Natural killer cell (primary cell): ENCODE measurements around the gene PRDM16. TPM values are rescaled to one million over a fixed set of nuclear protein-coding genes. Genes with fewer than 3 reads are reported as not detected.

Experiments used
- ATAC-seq, 3 donors: fragments of 150-1000 bp in 2 of 3; fragments of 200-7000 bp in 1 of 3; cut with Tn5 transposase; 1 replicate in 1 of 3; 2 replicates in 2 of 3; pipeline ENCODE4 v1.10.0; 2021; ENCODE audit warnings: mild to moderate bottlenecking in 2 of 3, moderate library complexity in 2 of 3
- DNase-seq, 2 donors: peaks; one replicate each; pipeline versions ENCODE4 v3.0.0 to v3.0.0-alpha.2; 2013 to 2021; ENCODE audit warnings: mixed read lengths in 1 of 2
- H3K27ac ChIP-seq: one replicate; pipeline ENCODE4 v1.5.1; 2013; ENCODE audit warnings: mild to moderate bottlenecking, low read length
- H3K27me3 ChIP-seq: one replicate; pipeline ENCODE4 v1.6.1; 2013; ENCODE audit warnings: low read length; ENCODE audit not compliant: control insufficient read depth, insufficient read depth
- H3K36me3 ChIP-seq: one replicate; pipeline ENCODE4 v1.6.1; 2013; ENCODE audit warnings: low read length; ENCODE audit not compliant: control insufficient read depth, insufficient read depth
- H3K4me1 ChIP-seq: one replicate; pipeline ENCODE4 v1.6.1; 2013; ENCODE audit warnings: low read length; ENCODE audit not compliant: control insufficient read depth, insufficient read depth
- H3K4me3 ChIP-seq: one replicate; pipeline ENCODE4 v1.5.1; 2013; ENCODE audit warnings: low read length
- H3K9me3 ChIP-seq: one replicate; pipeline ENCODE4 v1.6.1; 2013; ENCODE audit warnings: low read length; ENCODE audit not compliant: control insufficient read depth, insufficient read depth
- H3K27ac Mint-ChIP-seq, 2 donors: one replicate each; pipeline ENCODE4 v1.8.0; 2022; ENCODE audit warnings: mild to moderate bottlenecking in 2 of 2, mixed read lengths in 2 of 2, moderate library complexity in 1 of 2
- H3K27me3 Mint-ChIP-seq, 2 donors: one replicate each; pipeline ENCODE4 v1.8.0; 2022; ENCODE audit warnings: low read depth in 2 of 2, mixed read lengths in 2 of 2
- H3K36me3 Mint-ChIP-seq: one replicate; pipeline ENCODE4 v1.8.0; 2022; ENCODE audit warnings: mixed read lengths
- H3K4me1 Mint-ChIP-seq, 2 donors: one replicate each; pipeline ENCODE4 v1.8.0; 2022; ENCODE audit warnings: mixed read lengths in 2 of 2
- H3K4me3 Mint-ChIP-seq: one replicate; pipeline ENCODE4 v1.8.0; 2022; ENCODE audit warnings: mild to moderate bottlenecking, moderate library complexity, mixed read lengths
- H3K9me3 Mint-ChIP-seq, 2 donors: one replicate each; pipeline ENCODE4 v1.8.0; 2022; ENCODE audit warnings: mixed read lengths in 2 of 2
- WGBS: methylation state at CpG from one replicate; pipeline ENCODE4 v1.1.7; 2013; ENCODE audit warnings: missing lambda C conversion rate; ENCODE audit not compliant: insufficient coverage; 5-methylcytosine and 5-hydroxymethylcytosine counted together
- intact Hi-C: fragments of 100-400 bp; cut with micrococcal nuclease; formaldehyde crosslinking; loops from one replicate; pipeline ENCODE4 v1.14.2; 2022
- total RNA-seq, 4 donors: library from RNA; stranded (reverse); fragments of 120-200 nt in 1 of 4; gene quantifications; one replicate each; pipeline versions ENCODE4 v1.2.3 to v1.2.4, GENCODE V29; 2013 to 2022
- TF ChIP-seq, protein P1 (sequence below): fragments of 200-600 bp; IDR thresholded peaks from one replicate; pipeline ENCODE4 v1.8.0; 2022; ENCODE audit warnings: antibody characterized with exemption

Gene PRDM16
- total RNA-seq, 3 donors from 2014 or later (not counting 1 experiment from before 2014, with no cell fraction given): 0.25 to 0.64 TPM; not detected in 1

DNA sequence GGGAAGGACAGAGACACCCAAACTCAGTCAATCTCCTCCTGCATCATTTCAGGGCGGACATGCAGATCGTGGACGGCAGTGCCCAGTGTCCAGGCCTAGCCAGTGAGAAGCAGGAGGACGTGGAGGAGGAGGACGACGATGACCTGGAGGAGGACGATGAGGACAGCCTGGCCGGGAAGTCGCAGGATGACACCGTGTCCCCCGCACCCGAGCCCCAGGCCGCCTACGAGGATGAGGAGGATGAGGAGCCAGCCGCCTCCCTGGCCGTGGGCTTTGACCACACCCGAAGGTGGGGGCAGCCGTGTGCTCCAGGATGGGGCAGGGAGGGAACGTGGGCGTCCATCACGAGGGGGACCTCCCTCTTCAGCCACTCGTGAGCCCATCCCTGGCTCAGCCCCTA is 361.8 kb downstream of the PRDM16 start:
- TF ChIP-seq, protein P1, sequence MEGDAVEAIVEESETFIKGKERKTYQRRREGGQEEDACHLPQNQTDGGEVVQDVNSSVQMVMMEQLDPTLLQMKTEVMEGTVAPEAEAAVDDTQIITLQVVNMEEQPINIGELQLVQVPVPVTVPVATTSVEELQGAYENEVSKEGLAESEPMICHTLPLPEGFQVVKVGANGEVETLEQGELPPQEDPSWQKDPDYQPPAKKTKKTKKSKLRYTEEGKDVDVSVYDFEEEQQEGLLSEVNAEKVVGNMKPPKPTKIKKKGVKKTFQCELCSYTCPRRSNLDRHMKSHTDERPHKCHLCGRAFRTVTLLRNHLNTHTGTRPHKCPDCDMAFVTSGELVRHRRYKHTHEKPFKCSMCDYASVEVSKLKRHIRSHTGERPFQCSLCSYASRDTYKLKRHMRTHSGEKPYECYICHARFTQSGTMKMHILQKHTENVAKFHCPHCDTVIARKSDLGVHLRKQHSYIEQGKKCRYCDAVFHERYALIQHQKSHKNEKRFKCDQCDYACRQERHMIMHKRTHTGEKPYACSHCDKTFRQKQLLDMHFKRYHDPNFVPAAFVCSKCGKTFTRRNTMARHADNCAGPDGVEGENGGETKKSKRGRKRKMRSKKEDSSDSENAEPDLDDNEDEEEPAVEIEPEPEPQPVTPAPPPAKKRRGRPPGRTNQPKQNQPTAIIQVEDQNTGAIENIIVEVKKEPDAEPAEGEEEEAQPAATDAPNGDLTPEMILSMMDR: no peak
- H3K27ac ChIP-seq: no peak overlapping the region
- no peaks in the 10 kb centered on the region for H3K9me3 ChIP-seq
- whole genome bisulfite sequencing: 93% methylated on average over 22 of the region's 22 CpGs
- Mint-ChIP-seq H3K9me3 (no peaks in the 10 kb centered on the region), H3K27ac (no peak overlapping the region), H3K4me3 (no peak overlapping the region), H3K36me3 (no peaks in the 10 kb centered on the region), H3K27me3 (no peaks in the 10 kb centered on the region), H3K4me1 (no peaks in the 10 kb centered on the region)
- H3K4me3 ChIP-seq: no peak overlapping the region
- H3K27me3 ChIP-seq: no peaks in the 10 kb centered on the region
- no peak for ATAC-seq
- intact Hi-C loops: no loop called here
- H3K4me1 ChIP-seq: no peaks in the 10 kb centered on the region
- DNase-seq: no peak
- H3K36me3 ChIP-seq: no peaks in the 10 kb centered on the region

DNA sequence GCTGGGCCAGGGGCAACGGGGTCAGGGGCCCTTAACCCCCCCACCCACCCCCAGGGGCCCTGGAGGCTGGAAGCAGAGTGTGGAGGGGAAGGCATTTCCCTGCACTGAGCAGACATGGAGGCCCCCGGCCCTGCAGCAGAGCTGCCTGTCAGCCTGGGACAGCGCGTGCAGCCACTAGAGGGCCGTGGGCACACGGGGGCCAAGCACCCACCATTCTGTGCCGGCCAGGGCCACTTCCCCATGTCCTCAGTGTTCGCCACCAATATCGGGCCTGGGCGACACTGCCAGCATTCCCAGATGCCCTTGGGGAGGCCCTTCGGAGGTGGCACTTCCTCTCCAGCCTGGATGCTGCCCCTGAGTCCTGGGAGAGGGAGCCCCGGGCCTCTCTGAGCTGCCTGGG is 362.3 kb downstream of the PRDM16 start:
- Histone ChIP-seq H3K9me3 (no peaks in the 10 kb centered on the region), H3K4me3 (no peak overlapping the region), H3K27ac (no peak overlapping the region), H3K27me3 (no peaks in the 10 kb centered on the region), H3K4me1 (no peaks in the 10 kb centered on the region), H3K36me3 (no peaks in the 10 kb centered on the region)
- intact Hi-C loops: no loop called here
- ATAC-seq: no peak
- no peaks in the 10 kb centered on the region for H3K9me3 Mint-ChIP-seq
- H3K27me3 Mint-ChIP-seq: no peaks in the 10 kb centered on the region
- 85% methylated on average over 11 of the region's 12 CpGs for WGBS
- no peaks in the 10 kb centered on the region for H3K4me1 Mint-ChIP-seq
- H3K36me3 Mint-ChIP-seq: no peaks in the 10 kb centered on the region
- H3K27ac Mint-ChIP-seq: no peak overlapping the region
- TF ChIP-seq, protein P1: no peak
- DNase-seq: no peak
- H3K4me3 Mint-ChIP-seq: no peak overlapping the region

DNA sequence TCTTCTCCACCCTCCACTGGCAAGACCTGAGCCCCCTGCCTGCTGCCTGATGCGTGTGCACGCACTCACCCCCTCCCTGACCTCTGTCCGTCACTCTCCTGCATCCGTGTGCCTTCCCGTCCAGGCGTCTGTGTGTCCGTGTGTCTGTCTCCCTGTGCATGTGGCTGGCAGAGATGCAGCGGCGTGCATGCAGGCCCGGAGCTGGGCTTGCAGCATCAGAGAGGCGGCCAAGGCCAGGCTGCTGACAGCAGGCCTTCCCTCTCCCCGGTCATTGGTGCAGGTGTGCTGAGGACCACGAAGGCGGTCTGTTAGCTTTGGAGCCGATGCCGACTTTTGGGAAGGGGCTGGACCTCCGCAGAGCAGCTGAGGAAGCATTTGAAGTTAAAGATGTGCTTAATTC is 362.7 kb downstream of the PRDM16 start:
- no peak overlapping the region for H3K4me3 ChIP-seq
- Mint-ChIP-seq H3K4me1 (no peaks in the 10 kb centered on the region), H3K27me3 (no peaks in the 10 kb centered on the region), H3K9me3 (no peaks in the 10 kb centered on the region), H3K36me3 (no peaks in the 10 kb centered on the region), H3K27ac (no peak overlapping the region), H3K4me3 (no peak overlapping the region)
- TF ChIP-seq, protein P1: no peak
- ATAC-seq: no peak
- H3K9me3 ChIP-seq: no peaks in the 10 kb centered on the region
- no peaks in the 10 kb centered on the region for H3K27me3 ChIP-seq
- intact Hi-C loops: no loop called here
- WGBS: 93% methylated on average over 17 of the region's 17 CpGs
- no peak for DNase-seq
- H3K36me3 ChIP-seq: no peaks in the 10 kb centered on the region
- H3K27ac ChIP-seq: no peak overlapping the region
- no peaks in the 10 kb centered on the region for H3K4me1 ChIP-seq

DNA sequence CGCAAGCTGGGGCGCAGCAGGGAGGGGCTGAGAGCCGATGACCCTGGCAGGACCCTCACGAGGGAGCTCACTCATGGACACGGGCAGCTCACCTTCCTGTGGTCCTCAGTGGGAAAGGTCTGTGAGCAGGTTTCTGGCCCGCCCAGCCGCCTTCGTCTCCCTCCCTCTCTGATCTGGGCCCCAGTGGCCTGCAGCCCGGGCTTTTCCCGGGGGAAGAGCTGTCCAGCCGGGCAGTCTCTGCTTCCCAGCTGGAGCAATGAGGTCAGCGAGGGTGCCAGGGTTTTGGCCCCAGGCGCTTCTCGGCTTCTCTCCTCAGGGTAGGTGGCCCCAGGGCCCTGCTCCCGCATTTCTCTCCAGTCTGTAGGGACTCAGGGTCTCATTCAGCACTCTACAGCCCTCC is 363.3 kb downstream of the PRDM16 start:
- ATAC-seq (no peak), DNase-seq (no peak)
- intact Hi-C loops: no loop called here
- Mint-ChIP-seq H3K9me3 (no peaks in the 10 kb centered on the region), H3K27ac (no peak overlapping the region), H3K36me3 (no peaks in the 10 kb centered on the region), H3K4me1 (no peaks in the 10 kb centered on the region), H3K27me3 (no peaks in the 10 kb centered on the region), H3K4me3 (no peak overlapping the region)
- 81% methylated on average over 15 of the region's 15 CpGs for WGBS
- Histone ChIP-seq H3K4me3 (no peak overlapping the region), H3K9me3 (no peaks in the 10 kb centered on the region), H3K27me3 (no peaks in the 10 kb centered on the region), H3K4me1 (no peaks in the 10 kb centered on the region), H3K36me3 (no peaks in the 10 kb centered on the region), H3K27ac (no peak overlapping the region)
- TF ChIP-seq, protein P1: no peak
